ENCODE measurements around the gene LAYN.
A peak's percentile ranks its signal among the peaks of the same experiment; 100 is the strongest.

LAYN gene

GRCh38 chr11:111562692-111563389, 22.3 kb downstream of the LAYN start:
- no peak for DNase-seq (ENCODE audit: low read depth)
- no peak overlapping the region for H3K4me3 ChIP-seq (ENCODE audit: low read depth, low read length)
- TF ChIP-seq POLR2A (IDR thresholded peaks at IDR 0.05; ENCODE audit: extremely low read depth, insufficient read length), result no peak

DNA sequence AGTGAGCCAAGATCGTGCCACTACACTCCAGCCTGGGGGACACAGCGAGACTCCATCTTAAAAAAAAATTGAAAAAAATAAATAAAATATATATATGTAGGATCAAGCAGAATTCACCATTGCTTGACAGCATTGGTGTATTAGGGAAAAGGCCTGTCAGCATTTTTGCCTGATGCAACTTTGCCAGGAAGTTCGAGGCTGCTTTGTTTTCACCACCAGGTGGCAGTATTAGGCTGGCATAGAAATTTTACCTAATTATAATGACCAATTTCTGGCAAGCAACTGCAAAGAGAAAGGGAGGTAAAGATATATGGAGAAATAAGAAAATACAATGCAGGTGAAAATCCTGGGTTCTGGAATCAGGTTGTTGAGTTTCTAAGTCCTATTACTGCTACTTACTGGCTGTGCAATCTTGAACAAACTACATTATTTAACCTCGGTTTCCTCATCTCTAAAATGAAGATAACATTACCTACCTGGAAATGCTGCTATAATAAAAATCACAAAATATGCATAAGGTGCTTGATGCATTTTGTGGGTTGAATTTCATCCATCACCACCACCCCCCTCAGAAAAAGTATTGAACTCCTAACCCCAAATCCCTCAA, 24.7 kb downstream of the LAYN start:
- TF ChIP-seq, protein P1, sequence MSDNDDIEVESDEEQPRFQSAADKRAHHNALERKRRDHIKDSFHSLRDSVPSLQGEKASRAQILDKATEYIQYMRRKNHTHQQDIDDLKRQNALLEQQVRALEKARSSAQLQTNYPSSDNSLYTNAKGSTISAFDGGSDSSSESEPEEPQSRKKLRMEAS (IDR thresholded peaks at IDR 0.05; ENCODE audit: low read depth, low read length), result no peak
- TF ChIP-seq, protein P2, sequence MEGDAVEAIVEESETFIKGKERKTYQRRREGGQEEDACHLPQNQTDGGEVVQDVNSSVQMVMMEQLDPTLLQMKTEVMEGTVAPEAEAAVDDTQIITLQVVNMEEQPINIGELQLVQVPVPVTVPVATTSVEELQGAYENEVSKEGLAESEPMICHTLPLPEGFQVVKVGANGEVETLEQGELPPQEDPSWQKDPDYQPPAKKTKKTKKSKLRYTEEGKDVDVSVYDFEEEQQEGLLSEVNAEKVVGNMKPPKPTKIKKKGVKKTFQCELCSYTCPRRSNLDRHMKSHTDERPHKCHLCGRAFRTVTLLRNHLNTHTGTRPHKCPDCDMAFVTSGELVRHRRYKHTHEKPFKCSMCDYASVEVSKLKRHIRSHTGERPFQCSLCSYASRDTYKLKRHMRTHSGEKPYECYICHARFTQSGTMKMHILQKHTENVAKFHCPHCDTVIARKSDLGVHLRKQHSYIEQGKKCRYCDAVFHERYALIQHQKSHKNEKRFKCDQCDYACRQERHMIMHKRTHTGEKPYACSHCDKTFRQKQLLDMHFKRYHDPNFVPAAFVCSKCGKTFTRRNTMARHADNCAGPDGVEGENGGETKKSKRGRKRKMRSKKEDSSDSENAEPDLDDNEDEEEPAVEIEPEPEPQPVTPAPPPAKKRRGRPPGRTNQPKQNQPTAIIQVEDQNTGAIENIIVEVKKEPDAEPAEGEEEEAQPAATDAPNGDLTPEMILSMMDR (IDR thresholded peaks at IDR 0.05; ENCODE audit: low read depth, low read length), result peak; percentile 90
- peak; percentile 72 for DNase-seq (ENCODE audit: low read depth)
- no peak overlapping the region for H3K4me3 ChIP-seq (ENCODE audit: low read depth, low read length)

DNA sequence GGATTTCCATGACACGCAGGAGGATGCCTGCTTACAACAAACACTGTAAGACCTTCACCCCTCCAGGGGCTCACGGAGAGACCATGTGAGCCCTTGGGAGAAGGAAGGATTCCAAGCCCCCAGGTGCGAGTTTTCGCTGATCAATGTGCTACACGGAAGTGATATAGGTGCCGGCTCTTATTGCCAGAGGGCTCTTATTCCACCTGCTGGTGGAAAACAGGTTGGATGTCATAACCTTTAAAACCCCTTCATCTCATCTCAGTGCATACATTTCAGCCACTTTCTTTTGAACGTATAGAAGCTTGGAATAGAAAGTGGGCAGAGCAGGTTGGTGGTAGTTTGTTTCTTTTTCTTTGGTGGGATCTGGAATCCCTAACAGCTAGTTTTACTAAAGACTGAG, 25.8 kb downstream of the LAYN start:
- H3K4me3 ChIP-seq (ENCODE audit: low read depth, low read length), result no peak overlapping the region
- DNase-seq (ENCODE audit: low read depth), result no peak
- no peak for TF ChIP-seq MYC (IDR thresholded peaks at IDR 0.05; ENCODE audit: low read depth, low read length)
- no peak for TF ChIP-seq POLR2A (IDR thresholded peaks at IDR 0.05; ENCODE audit: extremely low read depth, insufficient read length)
- TF ChIP-seq, protein P2 (IDR thresholded peaks at IDR 0.05; ENCODE audit: low read depth, low read length), result no peak
- TF ChIP-seq, protein P1 (IDR thresholded peaks at IDR 0.05; ENCODE audit: low read depth, low read length), result no peak

DNA sequence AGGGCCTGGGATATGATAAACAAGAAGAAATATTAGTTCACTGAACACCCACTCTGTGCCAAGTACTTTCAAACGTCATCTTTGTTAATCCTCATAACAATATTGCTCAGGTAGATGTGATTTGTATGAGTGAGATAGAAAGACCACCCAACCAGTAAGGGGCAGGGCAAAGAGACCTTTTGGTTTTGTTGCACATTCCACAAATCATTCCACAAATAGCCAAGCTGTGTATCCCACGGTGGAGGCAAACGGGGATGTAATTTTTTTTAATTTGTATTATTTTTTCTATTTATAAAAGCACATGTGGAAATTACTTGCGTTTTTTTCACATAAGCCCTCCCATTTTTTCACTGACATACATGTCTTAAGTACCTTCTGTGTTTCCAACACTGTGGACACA, 29.0 kb downstream of the LAYN start:
- DNase-seq (ENCODE audit: low read depth), result no peak
- TF ChIP-seq MYC (IDR thresholded peaks at IDR 0.05; ENCODE audit: low read depth, low read length) (no peak), POLR2A (IDR thresholded peaks at IDR 0.05; ENCODE audit: extremely low read depth, insufficient read length) (no peak)
- TF ChIP-seq, protein P2 (IDR thresholded peaks at IDR 0.05; ENCODE audit: low read depth, low read length), result no peak
- TF ChIP-seq, protein P1 (IDR thresholded peaks at IDR 0.05; ENCODE audit: low read depth, low read length), result no peak
- no peak overlapping the region for H3K4me3 ChIP-seq (ENCODE audit: low read depth, low read length)

- no peak overlapping the region for H3K4me3 ChIP-seq (ENCODE audit: low read depth, low read length)
- no peak for DNase-seq (ENCODE audit: low read depth)
- TF ChIP-seq, protein P2 (IDR thresholded peaks at IDR 0.05; ENCODE audit: low read depth, low read length), result no peak
- TF ChIP-seq, protein P1 (IDR thresholded peaks at IDR 0.05; ENCODE audit: low read depth, low read length), result no peak
- no peak for TF ChIP-seq POLR2A (IDR thresholded peaks at IDR 0.05; ENCODE audit: extremely low read depth, insufficient read length)
- TF ChIP-seq MYC (IDR thresholded peaks at IDR 0.05; ENCODE audit: low read depth, low read length), result no peak
Measured at GRCh38 chr11:111570796-111571195, 30.3 kb downstream of the LAYN start.

- no peak overlapping the region for H3K4me3 ChIP-seq (ENCODE audit: low read depth, low read length)
- TF ChIP-seq, protein P1 (IDR thresholded peaks at IDR 0.05; ENCODE audit: low read depth, low read length), result no peak
- TF ChIP-seq, protein P2 (IDR thresholded peaks at IDR 0.05; ENCODE audit: low read depth, low read length), result no peak
- TF ChIP-seq POLR2A (IDR thresholded peaks at IDR 0.05; ENCODE audit: extremely low read depth, insufficient read length) (no peak), MYC (IDR thresholded peaks at IDR 0.05; ENCODE audit: low read depth, low read length) (no peak)
- DNase-seq (ENCODE audit: low read depth), result no peak
Measured at GRCh38 chr11:111571829-111572501, 31.4 kb downstream of the LAYN start.
